HUDEP-2 (cell line): Measurements from ENCODE around the gene SRSF3.

Experiments
- DNase-seq, 76 experiments: peaks; one replicate each; lab custom pipeline; 2025; ENCODE audit not compliant: unreplicated experiment in 76 of 76; lab: John Stamatoyannopoulos, UW

SRSF3 gene

DNA sequence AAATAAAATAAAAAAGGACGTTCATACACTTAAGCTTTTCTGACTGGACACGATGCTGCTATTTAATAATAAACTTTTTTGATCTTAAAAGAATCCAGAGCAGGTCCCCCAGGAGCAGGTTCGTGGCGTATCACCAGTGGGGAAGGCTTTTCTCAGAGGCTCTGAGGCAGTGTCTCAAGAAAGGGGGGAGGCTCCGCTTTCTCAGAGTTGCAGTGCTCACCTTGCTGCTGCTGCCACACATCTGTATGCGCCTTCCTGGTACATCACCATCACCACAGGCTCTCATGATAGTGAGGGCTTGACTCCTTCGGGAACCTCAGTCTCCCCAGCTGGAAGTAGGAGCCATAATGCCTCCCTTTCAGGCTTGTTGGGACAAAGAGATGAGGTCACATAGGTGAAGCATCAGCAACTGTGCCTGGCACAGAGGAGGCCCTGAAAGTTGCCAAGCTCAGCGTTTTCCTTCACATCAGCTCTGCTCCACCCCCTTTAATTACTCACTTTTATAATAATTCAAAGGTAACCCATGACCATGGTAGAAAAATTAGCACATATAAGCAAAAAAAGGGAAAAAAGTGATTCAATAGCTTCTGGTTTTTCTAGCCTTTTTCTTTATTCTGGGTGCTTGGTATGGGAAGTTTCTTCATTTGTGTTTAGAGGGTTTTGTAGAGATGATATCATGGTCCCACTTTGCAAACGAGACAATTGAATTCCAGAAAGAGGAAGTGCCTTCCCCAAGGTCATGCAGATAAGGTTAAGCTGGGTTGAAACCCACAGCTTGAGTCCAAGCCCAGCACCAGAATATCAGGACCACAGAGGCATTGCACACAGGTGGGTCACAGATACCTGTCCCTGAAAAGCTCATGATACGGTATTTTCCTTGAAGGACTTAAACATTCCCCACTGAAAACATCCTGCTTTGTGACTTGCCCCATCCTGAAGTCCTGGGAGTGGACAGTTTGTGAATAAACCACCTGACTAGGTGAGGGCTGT is 24.5 kb downstream of the SRSF3 start:
- peak in 16 of 76 experiments; percentile 11 to 60 (median 34) for DNase-seq

DNA sequence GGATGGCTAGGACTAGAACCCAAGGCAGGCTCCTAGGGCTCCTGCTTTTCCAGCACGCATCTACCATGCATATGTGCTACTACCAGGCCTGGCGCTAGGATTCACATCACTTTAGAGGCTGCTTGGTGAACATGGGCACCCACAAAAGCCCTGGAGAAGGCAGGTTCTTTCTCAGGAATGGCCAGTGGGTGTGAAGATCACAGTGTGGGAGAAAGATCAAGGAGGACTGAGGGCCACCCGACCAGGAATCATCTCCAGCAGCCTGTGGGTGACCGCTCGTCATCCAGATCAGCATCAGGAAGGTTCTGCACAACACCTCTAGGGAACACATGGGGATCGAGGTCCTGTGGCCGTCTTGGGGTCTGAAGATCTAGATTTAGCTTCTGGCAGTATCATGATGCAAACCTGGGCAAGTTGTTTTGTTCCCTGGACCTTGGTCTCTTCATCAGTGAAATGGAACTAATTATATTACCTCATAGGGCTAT is 27.3 kb downstream of the SRSF3 start:
- DNase-seq, result no peak

DNA sequence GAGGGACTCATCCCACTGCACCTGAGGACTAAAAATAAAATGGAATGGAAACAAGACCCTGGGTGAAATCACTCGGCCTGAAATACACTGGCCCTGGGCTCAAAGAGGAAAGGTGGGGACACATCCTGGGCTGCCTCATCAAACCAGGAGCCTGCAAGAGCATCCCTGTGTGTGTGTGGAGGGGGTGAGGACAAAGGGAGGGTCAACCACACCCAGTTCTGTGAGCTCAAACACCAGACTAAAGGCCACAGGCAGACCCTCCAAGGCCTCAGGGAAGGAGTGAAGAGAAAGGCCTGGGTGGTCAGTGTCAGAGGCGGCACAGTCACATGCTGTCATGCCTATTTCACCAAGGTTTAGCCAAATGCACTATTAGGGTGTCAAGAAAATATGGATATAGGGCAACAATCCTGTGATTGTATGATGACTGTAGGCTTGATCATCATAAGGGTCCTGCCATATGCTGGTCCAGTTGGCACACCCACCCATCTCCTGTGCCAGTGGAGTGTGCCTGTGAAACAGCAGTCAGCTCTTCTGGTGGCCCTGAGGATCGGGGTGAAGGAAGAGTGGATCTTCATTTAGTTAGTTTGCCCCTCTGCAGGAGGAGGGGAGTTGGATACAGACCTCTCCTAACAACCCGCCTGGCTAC is 28.9 kb downstream of the SRSF3 start:
- DNase-seq, result no peak

DNA sequence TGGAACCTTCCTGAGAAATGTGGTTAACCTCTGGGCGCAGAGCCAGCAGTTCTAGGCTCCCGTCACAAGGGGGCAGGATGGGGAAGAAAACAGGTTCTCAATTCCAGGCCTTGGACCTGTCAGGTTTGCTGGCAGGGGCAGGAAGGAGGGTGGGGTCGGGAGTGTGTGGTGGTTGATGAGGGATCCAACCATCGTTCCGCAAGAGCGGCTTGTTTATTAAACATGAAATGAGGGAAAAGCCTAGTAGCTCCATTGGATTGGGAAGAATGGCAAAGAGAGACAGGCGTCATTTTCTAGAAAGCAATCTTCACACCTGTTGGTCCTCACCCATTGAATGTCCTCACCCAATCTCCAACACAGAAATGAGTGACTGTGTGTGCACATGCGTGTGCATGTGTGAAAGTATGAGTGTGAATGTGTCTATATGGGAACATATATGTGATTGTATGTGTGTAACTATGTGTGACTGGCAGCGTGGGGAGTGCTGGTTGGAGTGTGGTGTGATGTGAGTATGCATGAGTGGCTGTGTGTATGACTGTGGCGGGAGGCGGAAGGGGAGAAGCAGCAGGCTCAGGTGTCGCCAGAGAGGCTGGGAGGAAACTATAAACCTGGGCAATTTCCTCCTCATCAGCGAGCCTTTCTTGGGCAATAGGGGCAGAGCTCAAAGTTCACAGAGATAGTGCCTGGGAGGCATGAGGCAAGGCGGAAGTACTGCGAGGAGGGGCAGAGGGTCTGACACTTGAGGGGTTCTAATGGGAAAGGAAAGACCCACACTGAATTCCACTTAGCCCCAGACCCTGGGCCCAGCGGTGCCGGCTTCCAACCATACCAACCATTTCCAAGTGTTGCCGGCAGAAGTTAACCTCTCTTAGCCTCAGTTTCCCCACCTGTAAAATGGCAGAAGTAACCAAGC is 29.6 kb downstream of the SRSF3 start:
- DNase-seq, result peak in 67 of 76 experiments; percentile 21 to 86 (median 70)

DNA sequence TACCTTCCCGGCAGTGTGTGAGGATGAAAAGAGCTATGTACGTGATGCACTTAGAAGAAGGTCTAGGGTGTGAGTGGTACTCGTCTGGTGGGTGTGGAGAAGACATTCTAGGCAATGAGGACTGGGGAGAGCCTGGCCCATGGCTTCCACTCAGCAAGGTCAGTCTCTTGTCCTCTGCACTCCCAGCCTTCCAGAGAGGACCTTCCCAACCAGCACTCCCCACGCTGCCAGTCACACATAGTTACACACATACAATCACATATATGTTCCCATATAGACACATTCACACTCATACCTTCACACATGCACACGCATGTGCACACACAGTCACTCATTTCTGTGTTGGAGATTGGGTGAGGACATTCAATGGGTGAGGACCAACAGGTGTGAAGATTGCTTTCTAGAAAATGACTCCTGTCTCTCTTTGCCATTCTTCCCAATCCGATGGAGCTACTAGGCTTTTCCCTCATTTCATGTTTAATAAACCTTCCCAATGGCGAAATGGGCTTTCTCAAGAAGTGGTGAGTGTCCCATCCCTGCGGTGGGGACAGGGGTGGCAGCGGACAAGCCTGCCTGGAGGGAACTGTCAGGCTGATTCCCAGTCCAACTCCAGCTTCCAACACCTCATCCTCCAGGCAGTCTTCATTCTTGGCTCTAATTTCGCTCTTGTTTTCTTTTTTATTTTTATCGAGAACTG is 30.4 kb downstream of the SRSF3 start:
- DNase-seq, result no peak

DNA sequence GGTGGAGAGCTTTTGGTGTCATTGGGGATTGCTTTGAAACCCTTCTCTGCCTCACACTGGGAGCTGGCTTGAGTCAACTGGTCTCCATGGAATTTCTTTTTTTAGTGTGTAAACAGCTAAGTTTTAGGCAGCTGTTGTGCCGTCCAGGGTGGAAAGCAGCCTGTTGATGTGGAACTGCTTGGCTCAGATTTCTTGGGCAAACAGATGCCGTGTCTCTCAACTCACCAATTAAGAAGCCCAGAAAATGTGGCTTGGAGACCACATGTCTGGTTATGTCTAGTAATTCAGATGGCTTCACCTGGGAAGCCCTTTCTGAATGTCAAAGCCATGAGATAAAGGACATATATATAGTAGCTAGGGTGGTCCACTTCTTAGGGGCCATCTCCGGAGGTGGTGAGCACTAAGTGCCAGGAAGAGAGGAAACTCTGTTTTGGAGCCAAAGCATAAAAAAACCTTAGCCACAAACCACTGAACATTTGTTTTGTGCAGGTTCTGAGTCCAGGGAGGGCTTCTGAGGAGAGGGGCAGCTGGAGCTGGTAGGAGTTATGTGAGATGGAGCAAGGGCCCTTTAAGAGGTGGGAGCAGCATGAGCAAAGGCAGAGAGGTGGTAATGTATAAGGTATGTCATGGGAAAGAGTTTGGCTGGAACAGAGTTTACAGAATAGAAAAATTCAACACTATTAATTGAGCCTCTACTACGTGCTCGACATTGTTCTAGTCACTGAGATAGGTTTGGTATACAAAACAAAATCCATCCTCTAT is 31.2 kb downstream of the SRSF3 start:
- no peak for DNase-seq

DNA sequence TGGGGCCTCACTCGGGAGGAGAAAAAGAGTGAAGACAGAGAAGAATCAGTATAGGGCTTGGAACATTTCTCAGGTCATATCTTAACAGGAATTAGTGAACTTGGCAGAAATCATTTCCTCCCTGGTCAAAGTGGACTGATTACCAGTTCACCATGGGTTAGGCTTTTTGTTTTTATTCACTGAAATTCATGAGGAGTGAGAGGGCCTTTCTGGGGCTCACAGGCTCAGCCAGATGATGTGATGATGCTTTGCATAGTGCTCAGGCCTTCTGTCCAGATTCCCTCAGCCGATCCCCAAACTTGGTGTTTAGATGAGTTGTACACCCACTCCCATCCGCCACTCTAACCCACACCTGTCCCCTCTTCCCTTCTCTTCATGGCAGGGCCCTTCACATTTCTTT is 32.5 kb downstream of the SRSF3 start:
- no peak for DNase-seq

DNA sequence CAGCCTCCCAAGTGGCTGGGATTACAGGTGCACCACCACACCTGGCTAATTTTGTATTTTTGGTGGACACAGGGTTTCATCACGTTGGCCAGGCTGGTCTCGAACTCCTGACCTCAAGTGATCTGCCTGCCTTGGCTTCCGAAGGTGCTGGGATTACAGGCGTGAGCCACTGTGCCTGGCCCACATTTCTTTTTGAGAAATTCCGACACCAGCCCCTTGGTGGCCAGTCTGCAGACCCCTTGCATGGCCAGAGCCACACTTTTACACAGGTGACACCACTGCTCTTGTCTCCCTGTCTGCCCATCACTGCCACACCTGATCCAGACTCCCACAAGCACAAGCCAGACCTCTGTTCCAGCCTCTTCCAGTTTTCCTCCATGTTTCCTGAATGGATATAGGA is 33.0 kb downstream of the SRSF3 start:
- DNase-seq, result no peak

DNA sequence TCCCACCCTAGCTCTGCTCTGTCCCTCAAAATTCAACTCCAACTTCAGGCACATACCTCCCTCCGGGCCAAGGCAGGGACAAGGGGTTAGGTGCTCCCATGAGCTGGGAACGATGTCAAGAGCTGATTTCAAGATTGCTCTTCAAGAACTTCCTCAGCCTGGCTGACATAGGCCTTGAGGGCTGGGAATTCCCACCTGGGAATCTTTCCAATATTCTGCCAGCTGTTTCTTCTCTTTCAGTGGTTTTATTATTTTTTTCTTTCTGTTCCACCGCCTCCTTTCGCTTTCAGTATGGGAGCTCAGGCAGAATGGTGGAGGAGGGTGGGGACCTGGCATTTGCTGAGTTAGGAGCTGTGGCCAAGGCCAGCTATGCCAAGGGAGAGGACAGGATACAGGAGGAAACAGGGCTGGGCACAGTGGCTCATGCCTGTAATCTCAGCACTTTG is 33.7 kb downstream of the SRSF3 start:
- no peak for DNase-seq

DNA sequence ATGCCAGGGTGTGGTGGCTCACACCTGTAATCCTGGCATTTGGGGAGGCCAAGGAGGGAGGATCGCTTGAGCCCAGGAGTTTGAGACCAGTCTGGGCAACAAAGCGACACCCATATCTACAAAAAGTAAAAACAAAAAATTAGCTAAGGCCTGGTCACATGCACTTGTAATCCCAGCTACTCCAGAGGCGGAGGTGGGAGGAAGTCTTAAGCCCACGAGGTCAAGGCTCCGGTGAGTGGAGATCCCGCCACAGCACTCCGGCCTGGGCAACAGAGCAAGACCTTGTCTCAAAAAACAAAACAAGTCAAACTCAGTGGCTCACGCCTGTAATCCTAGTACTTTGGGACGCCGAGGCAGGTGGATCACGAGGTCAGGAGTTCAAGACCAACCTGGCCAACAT is 35.6 kb downstream of the SRSF3 start:
- DNase-seq, result no peak

DNA sequence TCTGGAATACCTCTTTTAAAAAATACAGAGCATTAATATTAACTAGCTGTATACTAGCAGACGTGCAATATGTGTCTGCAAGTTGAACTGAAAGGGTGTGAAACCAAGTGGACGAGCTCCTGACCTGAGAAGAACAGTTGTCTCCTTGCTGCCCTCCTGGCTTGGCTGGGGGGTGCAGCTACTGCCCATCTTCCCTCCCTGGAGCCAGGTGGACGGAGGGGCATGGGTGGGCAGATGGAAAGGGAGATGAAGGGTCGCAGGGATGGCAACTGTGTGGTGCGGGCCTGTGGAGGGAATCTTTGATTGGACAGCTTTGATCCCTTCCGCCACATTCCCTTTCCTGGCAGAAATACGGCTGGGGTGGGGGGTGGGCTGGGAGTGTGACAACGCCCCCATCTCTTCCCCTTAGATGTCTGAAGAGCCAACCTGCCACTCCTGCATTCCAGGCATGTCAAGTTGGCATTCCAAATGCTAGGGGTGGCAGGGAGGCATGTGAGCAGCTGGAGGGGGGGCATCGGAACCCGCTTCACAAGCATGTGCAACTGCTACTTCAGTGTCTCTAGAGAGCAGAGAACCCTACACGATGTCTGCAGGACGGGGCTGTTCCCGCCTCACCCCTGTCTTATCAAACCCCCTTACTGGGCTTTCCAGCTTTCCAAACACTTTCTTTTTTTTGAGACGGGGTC is 37.3 kb downstream of the SRSF3 start:
- no peak for DNase-seq

DNA sequence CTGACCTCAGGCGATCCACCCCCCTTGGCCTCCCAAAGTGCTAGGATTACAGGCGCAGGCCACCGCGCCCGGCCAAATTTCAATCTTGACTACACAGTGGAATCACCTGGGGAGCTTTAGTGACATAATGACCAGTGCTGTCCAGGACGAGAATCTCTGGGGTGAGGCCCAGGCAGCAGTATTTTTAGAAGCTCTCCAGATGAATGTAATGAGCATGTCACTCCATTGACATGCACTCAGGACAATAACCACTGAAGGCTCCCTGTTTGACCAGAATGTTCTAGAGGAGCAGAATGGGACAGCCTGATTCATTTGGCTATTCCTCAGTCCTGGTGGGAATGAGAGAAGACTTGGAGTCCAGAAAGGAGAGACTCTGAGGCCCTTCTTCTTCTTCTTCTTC is 39.2 kb downstream of the SRSF3 start:
- DNase-seq, result no peak

DNA sequence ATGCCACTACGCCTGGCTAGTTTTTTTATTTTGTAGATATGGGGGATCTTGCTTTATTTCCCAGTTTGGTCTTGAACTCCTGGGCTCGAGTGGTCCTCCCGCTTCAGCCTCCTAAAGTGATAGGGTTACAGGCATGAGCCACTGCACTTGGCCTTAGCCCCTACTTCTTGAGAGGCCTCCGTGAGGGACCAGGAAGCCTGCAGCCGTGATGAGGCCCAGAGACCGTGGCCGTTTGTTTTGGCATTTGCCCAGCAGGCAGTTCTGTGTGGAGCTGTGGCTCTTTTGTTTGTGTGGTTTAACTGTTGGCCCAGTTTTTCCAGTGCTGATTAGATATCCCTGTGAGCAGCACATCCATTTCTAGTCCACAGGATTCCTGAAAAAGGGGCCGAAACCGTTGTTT is 39.8 kb downstream of the SRSF3 start:
- peak in 15 of 76 experiments; percentile 9 to 62 (median 43) for DNase-seq

DNA sequence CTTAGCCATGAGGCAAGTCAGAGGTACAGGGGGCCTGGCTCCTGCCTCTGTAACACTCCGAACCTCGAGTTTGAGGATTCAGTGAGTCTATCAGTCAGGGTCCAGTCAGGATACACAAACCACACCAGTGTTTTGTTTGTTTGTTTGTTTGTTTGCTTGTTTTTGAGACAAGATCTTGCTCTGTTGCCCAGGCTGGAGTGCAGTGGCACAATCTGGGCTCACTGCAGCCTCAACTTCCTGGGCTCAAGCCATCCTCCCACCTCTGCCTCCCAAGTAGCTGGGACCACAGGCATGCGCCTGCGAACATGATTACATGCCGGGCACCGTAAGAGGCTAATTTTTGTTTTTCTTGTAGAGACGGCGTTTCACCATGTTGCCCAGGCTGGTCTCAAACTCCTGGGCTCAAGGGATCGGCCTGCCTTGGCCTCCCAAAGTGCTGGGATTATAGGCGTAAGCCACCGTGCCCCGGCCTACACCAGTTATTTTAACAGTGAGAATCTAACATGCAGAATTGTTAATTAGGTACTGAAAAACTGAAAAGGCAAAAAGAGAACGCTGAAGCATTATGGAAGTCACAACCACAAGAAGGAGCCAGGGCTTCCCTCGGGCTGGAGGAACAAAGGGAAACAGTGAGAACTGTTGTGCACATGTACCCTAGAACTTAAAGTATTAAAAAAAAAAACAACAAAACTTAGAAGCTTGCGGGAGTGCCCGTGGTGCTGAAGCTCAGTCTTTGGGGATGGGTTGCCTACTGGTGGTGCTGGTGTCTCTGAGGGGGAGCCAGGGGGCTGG is 40.4 kb downstream of the SRSF3 start:
- DNase-seq, result no peak

DNA sequence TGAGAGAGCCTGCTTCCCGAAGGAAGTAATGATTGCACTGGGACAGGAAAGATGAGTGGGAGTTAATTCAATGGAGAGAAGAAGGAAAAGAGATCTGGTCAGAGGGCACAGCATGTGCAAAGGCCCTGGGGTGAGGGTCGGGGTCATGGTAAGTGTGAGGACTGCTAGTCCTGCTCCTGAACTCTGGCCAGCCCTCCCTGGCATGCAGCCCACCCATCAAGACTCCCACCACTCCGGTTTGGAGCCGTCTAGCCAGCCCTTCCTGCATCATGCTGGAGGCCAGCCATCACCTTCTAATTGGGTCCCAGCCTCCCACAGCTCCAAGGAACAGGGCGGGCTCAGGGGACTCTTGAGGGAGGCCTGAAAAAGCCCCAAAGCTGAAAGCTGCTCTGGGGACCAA is 42.1 kb downstream of the SRSF3 start:
- DNase-seq, result no peak

DNA sequence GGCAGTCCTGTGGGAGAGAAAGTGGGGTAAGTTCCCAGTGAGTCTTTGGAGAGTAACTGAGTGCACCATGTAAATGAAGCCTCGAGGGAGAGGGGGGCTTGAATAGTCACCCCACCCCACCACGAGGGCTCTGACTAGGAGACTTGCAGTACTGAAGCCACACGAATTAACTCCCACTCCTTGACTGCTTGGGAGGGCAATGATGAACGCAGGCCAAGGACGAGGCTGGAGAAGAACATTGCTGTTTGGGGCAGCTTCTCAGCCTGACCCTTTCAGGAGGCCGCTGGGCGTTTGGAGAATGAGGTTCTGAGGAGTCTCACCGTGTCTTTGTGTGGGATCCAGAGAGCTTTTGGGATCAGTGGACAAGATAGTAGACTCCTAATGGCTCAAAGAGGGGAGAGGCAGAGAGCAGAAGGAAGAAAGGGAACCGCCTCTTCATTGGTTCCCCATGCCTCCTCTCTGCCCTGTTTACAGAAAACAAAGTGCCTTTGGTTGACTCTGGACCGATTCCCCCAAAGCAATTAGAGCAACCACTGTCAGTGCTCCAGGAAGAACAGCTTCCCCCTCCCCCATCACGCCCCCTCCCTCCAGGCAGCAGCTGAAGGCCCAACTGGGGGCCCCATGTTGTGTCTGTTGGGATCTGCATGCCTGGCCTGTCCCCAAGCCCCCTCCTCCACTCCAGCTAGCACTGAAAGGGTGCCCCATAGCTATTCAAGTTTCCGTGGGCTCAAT is 42.7 kb downstream of the SRSF3 start:
- no peak for DNase-seq

DNA sequence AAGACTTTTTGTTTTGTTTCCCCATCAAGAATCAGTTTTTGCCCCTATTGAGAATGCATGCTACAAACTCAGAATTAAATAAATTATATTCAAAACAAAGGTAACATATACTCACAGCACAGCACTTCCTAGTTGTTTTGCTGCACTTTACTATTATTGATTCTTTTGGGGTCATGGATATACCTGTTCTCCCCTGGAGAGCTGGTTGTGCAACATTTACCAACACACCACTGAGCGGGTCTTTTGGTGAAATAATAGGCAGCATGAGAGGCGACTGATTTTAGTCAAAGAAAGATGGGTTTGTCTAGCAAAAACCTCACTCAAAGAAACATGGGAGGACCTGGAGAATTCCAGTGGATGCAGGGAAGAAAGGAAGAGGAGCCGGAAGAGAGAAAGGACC is 44.4 kb downstream of the SRSF3 start:
- no peak for DNase-seq
